Measurements from ENCODE around the gene SH3PXD2B.

DNA sequence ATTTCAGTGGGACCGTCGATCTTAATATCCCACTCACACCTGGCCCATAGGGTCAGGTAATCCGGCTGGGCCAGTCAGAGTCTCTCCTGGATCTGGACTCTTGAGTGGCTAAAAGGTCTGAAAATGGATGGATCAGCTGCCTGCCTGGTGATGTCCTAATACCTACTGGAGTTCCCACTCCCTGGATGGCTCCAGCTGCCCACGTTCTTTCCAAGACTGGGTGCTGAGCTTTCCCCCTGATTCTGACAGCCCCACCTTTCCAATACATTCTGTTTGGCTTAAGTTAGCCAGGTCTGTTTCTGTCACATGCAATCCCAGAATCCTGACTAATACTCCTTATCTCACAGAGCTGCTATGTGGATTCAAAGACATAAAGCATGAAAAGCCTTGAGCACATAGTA is 10.2 kb downstream of the SH3PXD2B start:
- TF ChIP-seq, protein P1, sequence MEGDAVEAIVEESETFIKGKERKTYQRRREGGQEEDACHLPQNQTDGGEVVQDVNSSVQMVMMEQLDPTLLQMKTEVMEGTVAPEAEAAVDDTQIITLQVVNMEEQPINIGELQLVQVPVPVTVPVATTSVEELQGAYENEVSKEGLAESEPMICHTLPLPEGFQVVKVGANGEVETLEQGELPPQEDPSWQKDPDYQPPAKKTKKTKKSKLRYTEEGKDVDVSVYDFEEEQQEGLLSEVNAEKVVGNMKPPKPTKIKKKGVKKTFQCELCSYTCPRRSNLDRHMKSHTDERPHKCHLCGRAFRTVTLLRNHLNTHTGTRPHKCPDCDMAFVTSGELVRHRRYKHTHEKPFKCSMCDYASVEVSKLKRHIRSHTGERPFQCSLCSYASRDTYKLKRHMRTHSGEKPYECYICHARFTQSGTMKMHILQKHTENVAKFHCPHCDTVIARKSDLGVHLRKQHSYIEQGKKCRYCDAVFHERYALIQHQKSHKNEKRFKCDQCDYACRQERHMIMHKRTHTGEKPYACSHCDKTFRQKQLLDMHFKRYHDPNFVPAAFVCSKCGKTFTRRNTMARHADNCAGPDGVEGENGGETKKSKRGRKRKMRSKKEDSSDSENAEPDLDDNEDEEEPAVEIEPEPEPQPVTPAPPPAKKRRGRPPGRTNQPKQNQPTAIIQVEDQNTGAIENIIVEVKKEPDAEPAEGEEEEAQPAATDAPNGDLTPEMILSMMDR (IDR thresholded peaks at IDR 0.05) = no peak
- no peak for TF ChIP-seq EZH2 (IDR thresholded peaks at IDR 0.05; ENCODE audit: borderline replicate concordance, insufficient read depth, low read depth, low read length, poor library complexity, severe bottlenecking)

All from B cell (primary cell).